HG02588 (cell line): ENCODE results near the gene FKBP14.

Source experiments
- ATAC-seq: cut with Tn5 transposase; IDR thresholded peaks from one replicate; pipeline ENCODE4 v1.9.1; 2021; ENCODE audit warnings: mild to moderate bottlenecking, moderate library complexity; ENCODE audit not compliant: unreplicated experiment

Gene FKBP14

DNA sequence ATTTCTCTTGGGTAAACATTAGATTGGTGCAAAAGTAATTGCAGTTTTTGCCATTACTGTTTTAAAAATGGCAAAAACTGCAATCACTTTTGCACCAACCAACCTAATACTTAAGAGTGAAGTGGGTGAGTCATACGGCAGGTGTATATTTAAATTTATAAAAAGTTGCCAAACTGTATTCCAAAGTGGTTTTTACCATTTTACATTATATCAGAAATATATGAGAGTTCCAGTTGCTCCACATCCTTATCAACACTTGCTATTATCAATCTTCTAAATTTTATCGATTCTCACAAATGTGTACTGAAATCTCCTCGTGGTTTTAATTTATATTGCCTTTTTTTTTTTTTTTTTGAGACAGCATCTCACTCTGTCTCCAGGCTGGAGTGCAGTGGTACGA is 33.4 kb downstream of the FKBP14 start:
- no peak for ATAC-seq

DNA sequence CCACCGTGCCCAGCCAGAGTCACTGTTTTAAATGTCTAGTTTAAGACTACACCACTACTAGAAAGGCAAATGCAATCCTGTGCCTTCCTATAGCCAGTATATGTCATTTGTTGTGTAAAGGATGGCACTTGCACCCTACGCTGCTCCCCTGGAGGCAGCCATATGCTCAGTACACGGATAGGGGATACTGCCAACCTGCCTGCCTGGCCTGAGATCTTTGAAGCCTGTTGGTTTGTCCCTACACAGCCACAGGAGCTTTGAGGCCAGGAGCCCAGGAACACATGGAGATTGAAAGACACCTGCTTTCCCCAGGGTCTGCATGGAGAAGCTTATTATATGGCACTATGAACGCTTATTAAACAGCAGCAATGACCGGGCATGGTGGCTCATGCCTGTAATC is 34.6 kb downstream of the FKBP14 start:
- ATAC-seq: no peak

DNA sequence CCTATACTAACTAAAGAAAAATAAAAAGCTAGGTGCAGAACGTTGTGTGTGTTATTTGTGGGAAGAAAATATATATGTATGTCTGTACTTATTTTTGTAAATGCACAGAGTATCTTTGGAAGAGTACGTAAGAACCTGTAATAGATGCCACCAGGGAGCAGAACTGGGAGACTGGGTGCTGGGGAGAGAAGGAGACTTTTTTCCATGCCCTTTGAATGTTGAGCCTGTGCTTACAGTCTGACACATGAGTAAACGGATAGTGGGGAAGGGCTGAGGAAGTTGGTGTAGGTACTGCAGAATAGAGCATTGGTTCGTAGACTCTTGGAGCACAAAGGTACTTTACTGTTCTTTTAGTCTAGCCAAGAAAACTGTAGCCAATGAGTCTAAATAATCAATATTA is 35.6 kb downstream of the FKBP14 start:
- ATAC-seq: no peak

GRCh38 chr7:29989257-29989995 is 37.1 kb downstream of the FKBP14 start, which contains the start of gene SCRN1:
Gene SCRN1 (minus strand): TSS chr7:29989801. CDS start chr7:29969067, 20,734 bp downstream.
- ATAC-seq: peak; percentile 41

DNA sequence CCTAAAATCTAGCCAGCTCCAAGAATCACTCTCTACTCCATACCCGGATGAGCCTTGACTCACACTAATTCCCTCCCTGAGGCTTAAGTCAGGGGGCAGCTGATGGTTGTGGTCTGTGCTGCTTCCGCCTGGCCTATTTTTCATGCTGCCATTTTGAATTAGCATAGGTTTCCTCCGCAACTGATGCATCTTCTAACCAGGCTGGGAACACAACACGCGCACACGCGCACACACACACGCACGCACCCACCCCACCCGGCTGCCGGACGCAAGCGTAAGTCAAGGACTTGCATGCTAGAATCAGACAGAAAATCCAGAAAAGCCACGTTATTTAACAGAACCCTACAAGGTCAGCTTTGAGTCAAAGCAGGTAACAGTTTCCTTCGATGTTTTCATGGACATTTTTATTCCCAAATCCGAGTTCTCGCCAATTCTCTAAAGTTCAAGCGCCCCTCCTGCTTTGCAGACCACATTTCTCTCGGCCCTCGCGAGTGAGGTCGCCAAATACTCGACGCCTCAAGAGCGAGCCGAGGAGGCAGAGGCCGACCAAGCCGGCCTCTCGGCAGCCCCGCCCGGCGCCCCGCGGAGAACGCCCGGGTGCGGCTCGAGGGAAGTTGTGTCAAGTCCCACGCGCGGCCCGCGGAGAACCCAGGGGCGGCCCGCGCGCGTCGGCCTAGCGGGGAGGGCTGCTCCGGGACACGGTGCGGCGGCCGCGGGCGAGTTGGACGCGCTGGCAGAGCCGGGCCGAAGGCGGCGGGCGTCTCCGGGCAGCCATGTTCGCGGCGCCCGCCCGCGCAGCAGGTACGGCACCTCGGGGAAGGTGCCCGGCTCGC is 37.9 kb downstream of the FKBP14 start:
- peak; percentile 34 for ATAC-seq

DNA sequence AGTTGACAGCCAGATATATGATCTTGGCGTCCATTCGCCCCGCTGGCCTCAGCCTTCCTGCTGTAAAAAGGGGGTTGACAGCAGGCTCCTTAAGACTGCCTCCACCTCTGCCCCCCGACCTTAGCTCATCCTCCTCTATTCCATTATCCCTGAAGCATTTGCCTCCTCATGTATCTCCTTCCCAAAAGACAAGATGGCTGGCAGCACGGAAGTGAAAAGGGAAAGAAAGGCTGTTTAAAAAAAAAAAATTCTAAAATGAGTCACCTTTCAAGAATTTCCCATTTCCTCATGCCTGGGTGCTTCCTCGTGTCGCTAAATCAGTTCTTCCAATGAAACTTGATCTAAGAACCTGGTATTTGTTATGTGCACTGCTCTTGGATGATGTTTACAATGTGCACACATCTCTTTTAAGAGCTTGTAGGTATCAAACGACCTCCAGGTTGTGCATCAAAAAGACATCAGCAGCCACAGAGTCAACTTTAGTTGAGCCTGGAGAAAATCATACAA is 38.6 kb downstream of the FKBP14 start:
- ATAC-seq: no peak

- no peak for ATAC-seq
These were observed 39.4 kb downstream of the FKBP14 start for GRCh38 chr7:29987083-29987482.

DNA sequence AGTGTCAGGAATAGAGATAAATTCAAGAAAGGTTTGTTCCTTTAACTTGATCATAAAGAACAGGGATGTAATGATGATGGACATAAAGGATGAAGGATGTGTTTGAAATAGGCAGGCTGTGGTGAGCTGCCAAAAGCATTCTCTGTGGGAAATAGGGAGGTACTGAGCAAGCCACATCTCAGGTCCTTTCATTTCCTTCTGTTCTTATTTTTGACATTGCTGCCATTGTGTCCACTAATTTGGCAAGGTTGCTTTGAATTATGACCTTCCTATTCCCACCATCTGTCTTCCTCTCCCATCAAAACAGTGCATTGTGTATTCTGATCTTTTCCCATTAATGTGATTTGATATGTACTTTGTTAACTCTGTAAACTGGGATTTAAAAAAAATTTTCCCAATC is 46.4 kb downstream of the FKBP14 start:
- no peak for ATAC-seq

- no peak for ATAC-seq
These were observed 48.4 kb downstream of the FKBP14 start for GRCh38 chr7:29977886-29978651.

GRCh38 chr7:29976673-29977415 is 49.7 kb downstream of the FKBP14 start:
- ATAC-seq: no peak

GRCh38 chr7:29976266-29976665 is 50.2 kb downstream of the FKBP14 start:
- no peak for ATAC-seq

GRCh38 chr7:29975561-29975960 is 50.9 kb downstream of the FKBP14 start:
- ATAC-seq: no peak

GRCh38 chr7:29974286-29974685 is 52.2 kb downstream of the FKBP14 start:
- ATAC-seq: no peak

DNA sequence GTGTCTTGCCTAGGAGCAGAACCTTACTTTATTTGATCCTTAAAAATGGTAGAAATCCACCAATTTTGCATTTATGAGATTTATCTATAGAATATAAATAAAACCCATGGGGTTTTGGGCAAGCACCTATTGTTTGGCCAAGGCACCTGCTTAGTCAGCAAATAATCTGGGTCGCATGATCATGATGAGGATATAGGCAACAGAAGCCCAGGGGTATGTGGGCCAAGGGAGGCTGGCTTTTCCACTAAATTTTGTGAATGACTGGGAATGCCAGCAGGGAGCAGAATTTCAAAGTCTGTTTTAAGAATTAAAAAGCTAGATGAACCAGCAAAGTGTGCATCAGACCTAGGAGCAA is 54.2 kb downstream of the FKBP14 start:
- no peak for ATAC-seq

DNA sequence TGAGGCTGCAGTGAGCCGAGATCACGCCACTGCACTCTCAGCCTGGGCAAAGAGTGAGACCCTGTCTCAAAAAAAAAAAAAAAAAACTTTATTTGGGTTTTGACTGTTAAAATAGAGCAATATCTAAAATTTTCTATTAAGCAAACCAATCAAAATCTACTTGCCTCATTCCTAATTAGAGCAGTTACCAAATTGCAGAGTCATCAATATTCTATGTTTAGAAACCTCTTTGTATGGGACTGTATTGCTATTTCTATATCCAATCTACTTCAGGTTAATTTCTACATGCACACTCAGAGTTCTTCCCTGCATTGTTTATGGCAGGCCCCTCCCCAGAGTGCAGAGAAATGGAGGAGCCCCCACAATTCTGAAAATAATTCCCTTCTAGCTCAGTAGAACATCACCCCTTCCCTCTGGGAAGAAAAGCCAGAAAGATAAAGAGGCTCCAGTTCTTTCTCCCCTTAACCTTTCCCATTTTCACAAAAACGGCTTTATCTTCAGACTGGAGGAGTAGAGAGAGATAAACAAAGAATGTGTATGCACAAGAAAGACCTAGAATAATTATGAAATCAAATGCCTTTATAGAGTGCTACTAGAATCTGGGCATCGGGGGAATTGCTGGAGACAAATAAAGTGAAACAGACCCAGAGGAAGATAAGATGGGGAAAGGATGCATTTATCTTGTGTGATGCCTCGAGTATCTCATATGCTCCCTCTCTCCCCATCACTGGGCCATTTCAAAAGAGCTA is 54.8 kb downstream of the FKBP14 start:
- no peak for ATAC-seq

DNA sequence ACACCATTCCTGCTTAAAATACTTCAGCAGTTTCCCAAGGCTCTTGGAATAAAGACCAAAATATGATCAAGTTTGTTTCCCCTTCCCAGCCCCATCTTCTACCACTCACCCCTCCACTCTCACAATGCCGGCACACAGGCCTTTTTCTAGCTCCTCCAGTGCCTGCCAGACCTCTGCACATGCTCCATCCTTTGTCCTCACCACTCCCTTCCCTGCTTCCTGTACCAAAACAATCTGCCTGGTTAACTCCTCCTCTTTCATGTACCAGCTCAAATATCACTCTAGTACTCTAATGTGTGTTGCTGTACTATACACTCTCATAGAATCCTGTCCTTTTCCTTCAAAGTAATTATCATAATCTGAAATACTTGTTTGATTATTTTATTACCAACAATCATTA is 56.3 kb downstream of the FKBP14 start:
- ATAC-seq: no peak

DNA sequence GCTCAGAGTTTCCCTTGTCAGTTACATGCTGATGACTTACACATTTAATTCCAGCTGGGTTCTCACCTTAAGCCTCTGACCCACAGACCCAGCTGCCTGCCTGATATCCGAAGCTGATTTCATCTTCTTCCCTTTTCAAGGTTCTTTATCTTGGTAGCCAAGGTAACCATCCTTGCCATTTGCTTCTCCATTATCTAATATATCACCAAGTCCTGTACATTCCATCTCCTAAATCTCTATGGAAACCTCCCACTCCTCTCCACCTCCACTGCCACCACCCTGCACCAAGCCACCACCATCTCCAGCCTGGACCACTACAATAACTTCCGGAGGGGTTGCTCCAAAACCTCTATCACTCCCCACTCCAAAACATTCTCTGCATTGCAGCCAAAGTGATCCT is 56.8 kb downstream of the FKBP14 start:
- ATAC-seq: no peak

- no peak for ATAC-seq
These were observed 57.7 kb downstream of the FKBP14 start for GRCh38 chr7:29968683-29969395.

GRCh38 chr7:29965030-29965429 is 61.5 kb downstream of the FKBP14 start:
- ATAC-seq: no peak
